Nephron progenitor cell (in vitro differentiated cells): ENCODE data around the gene ZNF831.

Experiments
- DNase-seq: peaks from one replicate; pipeline ENCODE4 v3.0.0; 2021
- H3K27ac Mint-ChIP-seq: 2 replicates; pipeline ENCODE4 v1.8.0; 2021; ENCODE audit warnings: mild to moderate bottlenecking, moderate library complexity, mixed read lengths
- H3K27me3 Mint-ChIP-seq: 2 replicates; pipeline ENCODE4 v1.8.0; 2021; ENCODE audit warnings: mild to moderate bottlenecking, low read depth, mixed read lengths; ENCODE audit not compliant: poor library complexity
- H3K36me3 Mint-ChIP-seq: 2 replicates; pipeline ENCODE4 v1.8.0; 2021; ENCODE audit warnings: low read depth, mixed read lengths
- H3K4me1 Mint-ChIP-seq: 2 replicates; pipeline ENCODE4 v1.8.0; 2021; ENCODE audit warnings: mixed read lengths
- H3K4me3 Mint-ChIP-seq: 2 replicates; pipeline ENCODE4 v1.8.0; 2021; ENCODE audit warnings: mild to moderate bottlenecking, moderate library complexity, mixed read lengths
- H3K9me3 Mint-ChIP-seq: 2 replicates; pipeline ENCODE4 v1.8.0; 2021; ENCODE audit warnings: mild to moderate bottlenecking, moderate library complexity, mixed read lengths
- CTCF ChIP-seq: fragments of 200-600 bp; sonication (generic); IDR thresholded peaks from 2 replicates; pipeline ENCODE4 v1.5.0; 2021; ENCODE audit warnings: antibody characterized with exemption

Gene ZNF831

GRCh38 chr20:59246691-59247400 is 83.2 kb downstream of the ZNF831 start:
- Mint-ChIP-seq H3K4me1 (peaks cover 17% of the 10 kb centered on the region), H3K4me3 (no peak overlapping the region), H3K27ac (no peak overlapping the region), H3K9me3 (peaks cover 28% of the 10 kb centered on the region), H3K36me3 (peaks cover 14% of the 10 kb centered on the region), H3K27me3 (peaks cover 8% of the 10 kb centered on the region)
- DNase-seq = no peak
- no peak for TF ChIP-seq CTCF

DNA sequence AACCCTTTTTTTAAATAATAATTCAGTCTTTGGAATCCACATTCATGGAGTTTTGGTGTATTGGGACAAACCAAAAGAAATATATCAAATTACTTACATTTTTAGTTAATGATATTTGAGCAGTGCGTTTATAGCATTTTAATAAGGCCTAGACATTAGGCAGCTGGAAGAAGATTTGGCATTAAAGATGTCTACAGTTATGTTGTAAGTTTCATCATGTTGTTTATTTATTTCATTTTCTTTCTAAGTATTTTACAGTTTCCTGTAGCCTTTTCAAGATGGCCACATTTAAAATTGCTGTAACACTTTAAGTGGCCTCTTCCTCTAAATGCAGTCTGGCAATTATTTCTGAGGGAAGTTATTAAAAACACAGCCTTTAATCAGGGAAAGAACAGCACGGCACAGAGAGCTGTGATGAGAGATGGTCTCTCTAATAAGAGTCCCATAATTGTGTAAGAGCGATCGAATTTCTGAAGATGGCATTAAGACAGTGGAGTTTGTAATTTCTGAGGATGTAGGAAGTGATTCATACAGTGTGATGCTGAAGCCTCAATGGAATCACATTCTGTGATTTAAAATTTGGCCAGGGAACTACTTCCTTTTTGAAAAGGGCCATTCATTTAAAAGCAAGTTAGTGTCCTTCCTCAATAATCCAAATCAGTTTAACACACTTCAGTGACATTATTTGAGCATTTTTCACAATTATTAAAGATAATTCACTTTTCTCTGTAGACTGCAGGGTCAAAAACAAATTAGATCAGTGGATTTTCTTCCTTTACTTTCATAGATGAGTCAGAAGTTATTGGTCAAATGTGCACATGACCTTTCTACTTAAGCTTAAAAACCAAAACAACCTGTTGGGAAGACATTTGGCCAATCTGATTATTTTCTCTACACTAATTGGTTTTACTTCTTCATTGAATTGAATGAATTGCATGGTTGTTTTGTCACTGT is 84.4 kb downstream of the ZNF831 start:
- no peak for DNase-seq
- TF ChIP-seq CTCF = no peak
- H3K9me3 Mint-ChIP-seq = peaks cover 29% of the 10 kb centered on the region

GRCh38 chr20:59250293-59250692 is 86.7 kb downstream of the ZNF831 start:
- TF ChIP-seq CTCF = no peak
- Mint-ChIP-seq H3K27ac (no peak overlapping the region), H3K36me3 (peaks cover 7% of the 10 kb centered on the region), H3K4me1 (peaks cover 25% of the 10 kb centered on the region), H3K27me3 (peaks cover 17% of the 10 kb centered on the region), H3K4me3 (no peak overlapping the region), H3K9me3 (peaks cover 16% of the 10 kb centered on the region)
- DNase-seq = no peak

More for the DNA sequence above, 84.4 kb downstream of the ZNF831 start:
- Mint-ChIP-seq H3K27me3 (peaks cover 9% of the 10 kb centered on the region), H3K27ac (no peak overlapping the region), H3K4me1 (peaks cover 17% of the 10 kb centered on the region), H3K36me3 (peaks cover 14% of the 10 kb centered on the region), H3K4me3 (no peak overlapping the region)

- Mint-ChIP-seq H3K4me1 (peaks cover 16% of the 10 kb centered on the region), H3K36me3 (peaks cover 7% of the 10 kb centered on the region), H3K27ac (no peak overlapping the region), H3K4me3 (no peak overlapping the region), H3K9me3 (peaks cover 16% of the 10 kb centered on the region), H3K27me3 (peaks cover 17% of the 10 kb centered on the region)
- TF ChIP-seq CTCF = no peak
- DNase-seq = no peak
These were observed 89.7 kb downstream of the ZNF831 start for GRCh38 chr20:59253325-59253724.

DNA sequence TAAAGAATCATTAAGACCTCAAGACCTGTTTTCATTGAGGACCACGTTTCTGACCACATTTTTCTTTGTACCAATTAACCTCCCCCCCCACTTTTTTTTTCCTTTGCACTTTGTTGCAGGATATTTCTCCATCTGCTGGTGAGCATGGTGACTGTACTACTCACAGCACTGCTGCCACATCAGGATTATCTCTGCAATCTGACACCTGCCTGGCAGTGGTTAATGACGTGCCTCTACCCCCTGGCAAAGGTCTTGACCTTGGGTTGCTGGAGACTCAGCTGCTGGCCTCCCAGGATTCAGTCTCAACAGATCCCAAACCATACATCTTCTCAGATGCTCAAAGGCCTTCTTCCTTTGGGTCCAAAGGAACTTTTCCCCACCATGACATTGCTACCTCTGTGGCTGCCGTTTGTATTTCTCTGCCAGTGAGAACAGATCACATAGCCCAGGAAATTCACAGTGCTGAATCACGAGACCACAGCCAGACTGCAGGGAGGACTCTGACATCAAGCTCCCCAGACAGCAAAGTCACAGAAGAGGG is 90.2 kb downstream of the ZNF831 start:
- no peak overlapping the region for H3K27ac Mint-ChIP-seq
- no peak overlapping the region for H3K4me3 Mint-ChIP-seq
- peaks cover 16% of the 10 kb centered on the region for H3K4me1 Mint-ChIP-seq
- peaks cover 15% of the 10 kb centered on the region for H3K27me3 Mint-ChIP-seq
- peaks cover 16% of the 10 kb centered on the region for H3K9me3 Mint-ChIP-seq
- TF ChIP-seq CTCF = no peak
- DNase-seq = peak; percentile 18
- H3K36me3 Mint-ChIP-seq = peaks cover 7% of the 10 kb centered on the region
